GM12878 (cell line): Measurements from ENCODE around the gene PRSS56. TPM values are rescaled to one million over a fixed set of nuclear protein-coding genes. Genes with fewer than 3 reads are reported as not detected.
A peak's percentile ranks its signal among the peaks of the same experiment; 100 is the strongest.

Source experiments
- CEBPZ ChIP-seq: fragments of 150-350 bp; IDR thresholded peaks from 2 replicates; pipeline ENCODE4 v1.6.1; 2016; ENCODE audit warnings: low read depth, low read length
- CUX1 ChIP-seq: IDR thresholded peaks from 2 replicates; pipeline ENCODE4 v1.6.1; 2012; ENCODE audit warnings: improper control_type of control experiment, low read depth, low read length; ENCODE audit not compliant: insufficient replicate concordance
- E2F4 ChIP-seq: IDR thresholded peaks from 2 replicates; pipeline ENCODE4 v1.6.1; 2012; ENCODE audit warnings: low read depth, low read length, improper control_type of control experiment
- EED ChIP-seq: sonication (generic); IDR thresholded peaks from 2 replicates; pipeline ENCODE4 v1.6.1; 2016; ENCODE audit warnings: antibody characterized with exemption, low read depth
- EZH2 ChIP-seq: IDR thresholded peaks from 2 replicates; pipeline ENCODE4 v1.6.1; 2012; ENCODE audit warnings: low read depth, mild to moderate bottlenecking, control low read depth, inconsistent platforms, low read length, borderline replicate concordance; ENCODE audit not compliant: control insufficient read depth
- PKNOX1 ChIP-seq: fragments of 450-650 bp; IDR thresholded peaks from 2 replicates; pipeline ENCODE4 v1.6.1; 2016; ENCODE audit warnings: mild to moderate bottlenecking
- SMAD5 ChIP-seq: IDR thresholded peaks from 2 replicates; pipeline ENCODE4 v1.6.1; 2016; ENCODE audit warnings: antibody characterized with exemption, low read depth
- TCF7 ChIP-seq: IDR thresholded peaks from 2 replicates; pipeline ENCODE4 v1.6.1; 2014; ENCODE audit warnings: antibody characterized with exemption, borderline replicate concordance
- USF2 ChIP-seq: IDR thresholded peaks from 2 replicates; pipeline ENCODE4 v1.6.1; 2011; ENCODE audit warnings: low read depth, low read length, improper control_type of control experiment, borderline replicate concordance
- ZBTB40 ChIP-seq: fragments of 450-650 bp; IDR thresholded peaks from 2 replicates; pipeline ENCODE4 v1.6.1; 2016; ENCODE audit warnings: mild to moderate bottlenecking, moderate library complexity, borderline replicate concordance
- ZSCAN29 ChIP-seq: fragments of 450-650 bp; IDR thresholded peaks from 2 replicates; pipeline ENCODE4 v1.6.1; 2017; ENCODE audit warnings: mild to moderate bottlenecking, moderate library complexity
- polyA plus RNA-seq, 11 experiments: library from polyadenylated mRNA; depleted of rRNA in 4 of 11; unstranded in 6 of 11; stranded (reverse) in 5 of 11; fragments of >200 nt; fragmentation: Nextera tagmentation in 4 of 11; fragmentation: Illumina TruSeq in 1 of 11; extraction: Ambion mirVana in 4 of 11; extraction: Trizol in 1 of 11; gene quantifications; 1 replicate in 1 of 11; 2 replicates in 10 of 11; pipeline versions ENCODE4 v1.2.1 to v1.2.3, GENCODE V29; 2011 to 2016; ENCODE audit warnings: inconsistent platforms in 2 of 11, missing spikeins in 2 of 11, low read depth in 1 of 11
- total RNA-seq, 4 experiments: library from RNA; depleted of rRNA in 3 of 4; stranded (reverse); fragments of >200 nt in 3 of 4; fragmentation: Illumina TruSeq in 1 of 4; extraction: Trizol in 1 of 4; gene quantifications; 2 replicates each; pipeline versions ENCODE4 v1.2.1 to v1.2.3, GENCODE V29; 2013 to 2021

The PRSS56 gene
- total and polyA plus RNA-seq, 10 of the 15 experiments (the other 5 are each of a cell fraction or from before 2014, with no cell fraction given) = not detected

GRCh38 chr2:232550354-232551249 lies 30.4 kb downstream of the PRSS56 start, which contains the start of the genes EIF4E2 and TIGD1 (continued):
- 0 out of 2 replicates have a peak, but pooled peaks have one; percentile 42 for TF ChIP-seq ZSCAN29
- no peak for TF ChIP-seq SMAD5
- TF ChIP-seq USF2 = no peak
- TF ChIP-seq CEBPZ = no peak
- peak; percentile 9; the same call in 1 of the 2 replicates for TF ChIP-seq EED
- TF ChIP-seq CUX1 = no peak
- no peak for TF ChIP-seq EZH2
- no peak for TF ChIP-seq TCF7
- TF ChIP-seq E2F4 = no peak
- peak; percentile 99 for TF ChIP-seq ZBTB40
- TF ChIP-seq PKNOX1 = peak; percentile 81
